NCI-H82 treated with DMSO at 0.1 percent for 48 hours (cell line): ENCODE data around the gene NPLOC4.

Experiments
- DNase-seq: peaks from one replicate; lab custom pipeline; 2025; ENCODE audit not compliant: unreplicated experiment; lab: John Stamatoyannopoulos, UW

Gene NPLOC4

DNA sequence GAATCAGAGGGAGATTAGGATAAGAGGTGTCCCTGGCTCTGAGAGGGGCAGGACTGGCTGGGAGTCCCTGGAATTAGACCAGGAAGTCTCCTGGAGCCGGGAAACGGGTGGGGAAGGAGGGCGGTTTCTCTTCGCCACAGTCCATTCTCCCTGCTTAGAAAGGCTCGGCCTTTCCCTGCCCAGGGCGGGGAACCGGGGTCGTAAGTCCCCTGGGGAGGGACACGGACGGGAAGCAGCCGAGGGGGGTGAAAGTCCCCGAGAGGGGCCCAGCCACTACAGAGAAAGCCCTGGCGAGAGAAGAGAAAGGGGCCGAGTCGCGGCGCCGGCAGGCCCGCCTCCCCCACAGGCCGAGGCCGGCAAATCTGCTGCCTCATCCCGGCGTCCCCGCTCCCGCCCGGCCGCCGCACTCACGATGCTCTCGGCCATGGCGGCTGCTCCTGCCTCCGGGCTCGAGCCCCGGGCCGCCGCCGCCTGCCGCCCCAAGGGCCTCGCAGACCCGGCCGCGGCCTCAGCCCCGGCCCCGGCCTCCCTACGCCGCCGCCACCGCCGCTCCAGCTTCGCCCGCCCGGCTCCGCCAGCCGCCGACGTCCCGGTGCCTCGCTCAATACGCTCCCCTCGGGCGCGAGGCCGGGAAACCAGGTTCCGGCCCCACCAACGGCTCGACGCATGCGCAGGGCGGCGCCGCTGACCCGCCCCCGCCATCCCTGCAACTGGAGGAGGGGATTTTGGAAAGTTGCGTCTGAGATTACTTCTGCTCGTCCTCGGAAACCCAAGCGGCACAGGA, at the start of gene NPLOC4, which contains the start of gene TSPAN10:
TSS of gene NPLOC4 (minus strand) at position 608 of the 784 bp plus-strand sequence. CDS start at position 426, 182 bp downstream.
TSS of gene TSPAN10 (plus strand) at position 692 of the 784 bp plus-strand sequence. CDS start 5,217 bp downstream, outside the sequence.
- peak; percentile 70 for DNase-seq

GRCh38 chr17:81686614-81687013, 49.7 kb upstream of the NPLOC4 start:
- no peak for DNase-seq

GRCh38 chr17:81685108-81685507, 48.2 kb upstream of the NPLOC4 start:
- DNase-seq, result no peak

- no peak for DNase-seq
Measured at GRCh38 chr17:81684442-81684911, 47.6 kb upstream of the NPLOC4 start.

GRCh38 chr17:81683584-81684441, 46.9 kb upstream of the NPLOC4 start, which contains the start of the genes ARL16 and HGS:
TSS of gene ARL16 (minus strand) at chr17:81683797. CDS start at chr17:81683753, 44 bp downstream.
TSS of gene HGS (plus strand) at chr17:81684011. CDS start at chr17:81684067, 56 bp downstream.
- DNase-seq, result peak; percentile 96

DNA sequence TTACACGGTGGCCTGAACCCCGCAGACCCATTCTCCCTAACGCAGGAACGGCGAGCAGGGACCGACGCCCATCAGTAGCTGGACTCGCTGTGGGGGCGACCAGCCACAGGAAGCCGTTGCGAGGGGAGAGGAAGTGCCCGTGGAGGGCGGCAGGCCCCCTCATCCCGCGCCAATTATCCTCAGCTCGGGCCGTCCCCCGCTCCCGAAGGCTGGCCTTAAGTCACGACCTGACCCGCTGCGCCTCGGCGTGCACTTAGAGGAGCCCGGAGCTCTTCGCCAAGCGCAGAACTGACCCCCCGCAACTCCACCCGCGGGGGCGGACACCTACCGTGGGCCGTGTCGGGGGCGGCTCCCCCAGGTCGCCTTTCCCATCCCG, 46.3 kb upstream of the NPLOC4 start:
- DNase-seq, result no peak

- no peak for DNase-seq
Measured at GRCh38 chr17:81682565-81683207, 45.8 kb upstream of the NPLOC4 start.

- no peak for DNase-seq
Measured at GRCh38 chr17:81681672-81682071, 44.8 kb upstream of the NPLOC4 start.

DNA sequence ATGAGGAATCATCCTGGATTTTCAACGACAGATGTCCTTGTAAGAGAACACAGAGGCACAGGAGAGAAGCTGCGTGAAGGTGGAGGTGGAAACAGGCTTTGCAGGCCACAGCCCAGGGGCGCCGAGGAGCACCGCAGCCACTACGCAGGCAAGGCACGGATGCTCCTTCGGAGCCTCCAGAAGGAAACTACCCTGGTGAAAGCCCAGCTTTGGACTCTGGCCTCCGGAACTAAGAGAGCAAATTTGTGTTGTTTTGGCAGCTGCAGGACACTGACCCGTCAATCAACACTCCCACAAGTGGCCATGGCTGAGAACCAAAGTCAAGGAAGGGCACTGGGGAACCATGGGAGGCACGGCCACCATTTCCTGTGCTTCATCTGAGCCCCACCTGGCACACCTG, 43.2 kb upstream of the NPLOC4 start:
- no peak for DNase-seq

DNA sequence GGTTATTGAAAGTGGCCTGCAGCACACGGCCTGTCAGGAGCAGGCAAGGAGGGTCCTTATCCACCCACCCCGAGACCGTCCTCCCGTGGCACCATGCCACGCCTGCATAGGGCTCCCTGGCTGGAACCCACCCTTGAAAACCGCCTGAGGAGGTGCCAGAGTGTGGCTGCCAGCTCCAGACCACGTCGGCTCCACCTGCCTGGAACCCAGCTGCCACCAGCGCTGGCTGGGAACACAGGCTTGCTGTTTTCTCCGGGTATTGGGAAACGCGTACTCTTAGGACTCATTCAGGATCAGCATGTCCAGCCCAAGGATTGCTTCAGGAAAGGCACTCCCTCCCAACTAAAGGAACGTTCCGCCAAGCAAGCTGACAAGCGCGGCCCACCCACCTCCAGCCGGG, 40.0 kb upstream of the NPLOC4 start:
- no peak for DNase-seq

DNA sequence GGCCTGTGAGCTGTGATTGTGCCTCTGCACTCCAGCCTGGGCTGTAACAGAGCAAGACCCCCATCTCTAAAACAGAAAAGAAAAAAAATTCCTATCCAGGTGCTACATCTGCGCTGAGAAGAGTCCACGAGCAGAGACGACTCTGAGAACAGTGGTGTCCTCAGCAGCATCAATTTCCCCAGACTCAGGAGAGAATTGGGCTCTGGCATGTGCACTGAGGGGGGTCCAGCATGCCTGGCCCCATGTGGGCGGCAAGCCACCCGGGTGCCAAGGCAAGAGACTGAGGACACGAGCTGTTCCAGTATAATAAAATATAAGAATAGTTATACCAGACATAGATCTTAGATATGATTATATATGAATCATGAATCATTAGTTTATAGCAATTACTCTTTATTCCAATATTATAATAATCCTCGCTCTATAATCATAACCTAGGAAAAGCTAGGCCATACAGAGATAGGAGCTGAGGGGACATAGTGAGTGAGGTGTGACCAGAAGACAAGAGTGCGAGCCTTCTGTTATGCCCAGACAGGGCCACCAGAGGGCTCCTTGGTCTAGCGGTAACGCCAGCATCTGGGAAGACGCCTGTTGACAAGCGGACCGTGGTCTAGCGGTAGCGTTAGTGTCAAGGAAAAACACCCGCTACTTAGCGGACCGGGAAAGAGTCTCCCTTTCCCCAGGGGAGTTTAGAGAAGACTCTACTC, 38.8 kb upstream of the NPLOC4 start:
- peak; percentile 9 for DNase-seq

GRCh38 chr17:81673561-81674258, 36.8 kb upstream of the NPLOC4 start:
- no peak for DNase-seq

DNA sequence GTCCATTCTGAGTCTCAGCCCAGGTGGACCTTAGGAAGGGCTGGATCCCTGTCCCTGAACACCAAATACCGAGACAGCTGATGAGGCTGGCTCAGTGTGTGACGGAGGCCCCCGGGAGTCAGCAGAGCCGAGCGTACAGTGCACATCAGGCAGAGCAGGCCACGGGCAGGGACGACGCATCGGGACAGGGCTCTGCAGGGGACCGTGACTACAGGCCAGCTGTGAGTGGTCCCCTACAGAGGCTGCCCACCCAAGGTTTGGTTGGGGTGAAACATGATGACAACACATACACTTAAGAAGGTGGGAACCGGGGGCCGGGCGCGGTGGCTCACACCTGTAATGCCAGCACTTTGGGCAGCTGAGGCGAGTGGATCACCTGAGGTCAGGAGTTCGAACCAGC, 36.0 kb upstream of the NPLOC4 start:
- DNase-seq, result no peak

GRCh38 chr17:81672504-81672903, 35.6 kb upstream of the NPLOC4 start:
- DNase-seq, result no peak

GRCh38 chr17:81667754-81668153, 30.8 kb upstream of the NPLOC4 start:
- DNase-seq, result no peak

GRCh38 chr17:81666342-81667191, 29.7 kb upstream of the NPLOC4 start, which contains the start of the genes CCDC137 and OXLD1:
TSS of gene CCDC137 (plus strand) at chr17:81666737. CDS start at chr17:81666767, 30 bp downstream.
TSS of gene OXLD1 (minus strand) at chr17:81666605. CDS start at chr17:81666577, 28 bp downstream.
- peak; percentile 89 for DNase-seq

- DNase-seq, result no peak
Measured at GRCh38 chr17:81666092-81666341, 29.1 kb upstream of the NPLOC4 start.

- DNase-seq, result no peak
Measured at GRCh38 chr17:81665205-81666091, 28.5 kb upstream of the NPLOC4 start.
